HCT116 (cell line): Measurements from ENCODE around the gene SGPP2. TPM values are rescaled to one million over a fixed set of nuclear protein-coding genes. Genes with fewer than 3 reads are reported as not detected.

Source experiments
- ATAC-seq: fragments of 200-7000 bp; cut with Tn5 transposase; 2 replicates; pipeline ENCODE4 v1.9.1; 2020; ENCODE audit warnings: mild to moderate bottlenecking, moderate library complexity
- BruUV-seq: library from RNA; stranded (reverse); fragments of 400-500 nt; replicated peaks from 2 replicates; lab custom pipeline; 2021; lab: Mats Ljungman, UMichigan
- CTCF ChIA-PET: fragments of 300-600 bp; sonication (Branson Sonifier 250); formaldehyde crosslinking; loops from one replicate; lab custom pipeline; 2021; ENCODE audit warnings: antibody characterized with exemption; lab: Charles Lee
- POLR2A ChIA-PET: fragments of 300-600, 350-600 bp; sonication (Branson Sonifier 250); formaldehyde crosslinking; loops from one replicate; lab custom pipeline; 2021; ENCODE audit warnings: antibody characterized with exemption; lab: Charles Lee
- RAD21 ChIA-PET, 2 experiments: fragments of 300-600 bp; sonication (Branson Sonifier 250); formaldehyde crosslinking; loops; one replicate each; lab custom pipeline; 2023; ENCODE audit warnings: low total read pairs in 2 of 2; ENCODE audit not compliant: uncharacterized antibody in 2 of 2, unreplicated experiment in 2 of 2, low non-redundant PET in 1 of 2; lab: Charles Lee
- DNase-seq: peaks from one replicate; pipeline ENCODE4 v3.0.0-alpha.2; 2010; ENCODE audit warnings: low read depth, low spot score
- H2AFZ ChIP-seq: fragments of 200-600 bp; shearing (Covaris generic), sonication (generic); 2 replicates; pipeline ENCODE4 v1.6.1; 2017; ENCODE audit warnings: low read depth, mixed run types, mixed read lengths, antibody characterized with exemption, low read length; ENCODE audit not compliant: poor library complexity, severe bottlenecking
- H3K27ac ChIP-seq: 2 replicates; pipeline ENCODE4 v1.5.1; 2012; ENCODE audit warnings: low read depth, low read length
- H3K27me3 ChIP-seq: fragments of 200-600 bp; sonication (generic); 2 replicates; pipeline ENCODE4 v1.6.1; 2016; ENCODE audit warnings: mixed run types, low read length, mixed read lengths; ENCODE audit not compliant: insufficient read depth
- H3K36me3 ChIP-seq, 2 experiments: fragments of 200-500 bp in 1 of 2; fragments of 200-600 bp in 1 of 2; sonication (Bioruptor generic) in 1 of 2; sonication (generic) in 1 of 2; 2 replicates each; pipeline versions ENCODE4 v1.5.1 to v1.6.1; 2014 to 2016; ENCODE audit warnings: low read length in 2 of 2, inconsistent platforms in 1 of 2, mixed read lengths in 1 of 2, mixed run types in 1 of 2; ENCODE audit not compliant: insufficient read depth in 2 of 2, control insufficient read depth in 1 of 2
- H3K4me1 ChIP-seq, 2 experiments: fragments of 200-600 bp in 1 of 2; sonication (generic) in 1 of 2; 2 replicates each; pipeline versions ENCODE4 v1.5.1 to v1.6.1; 2012 to 2017; ENCODE audit warnings: low read length in 2 of 2, inconsistent platforms in 1 of 2, mild to moderate bottlenecking in 1 of 2, mixed read lengths in 1 of 2, mixed run types in 1 of 2, moderate library complexity in 1 of 2; ENCODE audit not compliant: insufficient read depth in 2 of 2, control insufficient read depth in 1 of 2
- H3K4me2 ChIP-seq: fragments of 200-600 bp; sonication (generic); 2 replicates; pipeline ENCODE4 v1.6.1; 2017; ENCODE audit warnings: mixed run types, low read length, mixed read lengths
- H3K4me3 ChIP-seq, 2 experiments: fragments of 200-600 bp in 1 of 2; sonication (generic) in 1 of 2; replicated peaks in 1 of 2; 2 replicates each; pipeline ENCODE4 v1.5.1; 2011 to 2016; ENCODE audit warnings: low read length in 2 of 2, control low read depth in 1 of 2, low read depth in 1 of 2, mild to moderate bottlenecking in 1 of 2, mixed read lengths in 1 of 2, mixed run types in 1 of 2
- H3K79me2 ChIP-seq: fragments of 200-600 bp; sonication (generic); 2 replicates; pipeline ENCODE4 v1.6.1; 2017; ENCODE audit warnings: mild to moderate bottlenecking, mixed run types, low read length, moderate library complexity, mixed read lengths; ENCODE audit not compliant: insufficient read depth
- H3K9ac ChIP-seq: fragments of 200-600 bp; sonication (generic); 2 replicates; pipeline ENCODE4 v1.6.1; 2016; ENCODE audit warnings: low read length, mixed read lengths
- H3K9me2 ChIP-seq: fragments of 200-600 bp; sonication (generic), shearing (Covaris generic); 2 replicates; pipeline ENCODE4 v1.6.1; 2017; ENCODE audit warnings: mixed run types, mild to moderate bottlenecking, moderate library complexity; ENCODE audit not compliant: insufficient read depth
- H3K9me3 ChIP-seq, 2 experiments: fragments of 200-500 bp in 1 of 2; fragments of 200-600 bp in 1 of 2; sonication (Bioruptor generic) in 1 of 2; sonication (generic) in 1 of 2; 2 replicates each; pipeline ENCODE4 v1.6.1; 2014 to 2017; ENCODE audit warnings: low read length in 2 of 2, mixed read lengths in 2 of 2, inconsistent platforms in 1 of 2, low read depth in 1 of 2, mild to moderate bottlenecking in 1 of 2, mixed run types in 1 of 2, moderate library complexity in 1 of 2; ENCODE audit not compliant: control insufficient read depth in 1 of 2, insufficient read depth in 1 of 2
- H4K20me1 ChIP-seq: fragments of 200-600 bp; sonication (generic), shearing (Covaris generic); 2 replicates; pipeline ENCODE4 v1.6.1; 2017; ENCODE audit warnings: mixed run types, mild to moderate bottlenecking, moderate library complexity; ENCODE audit not compliant: insufficient read depth
- ATF3 ChIP-seq: IDR thresholded peaks from 2 replicates; pipeline ENCODE4 v1.6.1; 2012
- ELF1 ChIP-seq: IDR thresholded peaks from 2 replicates; pipeline ENCODE4 v1.6.1; 2012; ENCODE audit warnings: low read depth, borderline replicate concordance
- EZH2 ChIP-seq: fragments of 200-600 bp; sonication (generic); IDR thresholded peaks from 2 replicates; pipeline ENCODE4 v1.6.1; 2017; ENCODE audit warnings: antibody characterized with exemption, mixed run types
- FOSL1 ChIP-seq: IDR thresholded peaks from 2 replicates; pipeline ENCODE4 v1.6.1; 2012; ENCODE audit warnings: low read depth
- JUND ChIP-seq: IDR thresholded peaks from 2 replicates; pipeline ENCODE4 v1.6.1; 2012
- POLR2AphosphoS5 ChIP-seq: IDR thresholded peaks from 2 replicates; pipeline ENCODE4 v1.6.1; 2011; ENCODE audit warnings: mild to moderate bottlenecking, low read depth, low read length, moderate library complexity
- RAD21 ChIP-seq: IDR thresholded peaks from 2 replicates; pipeline ENCODE4 v1.6.1; 2012; ENCODE audit warnings: low read depth, mild to moderate bottlenecking
- SIN3A ChIP-seq: IDR thresholded peaks from 2 replicates; pipeline ENCODE4 v1.6.1; 2012; ENCODE audit warnings: low read depth
- SP1 ChIP-seq: IDR thresholded peaks from 2 replicates; pipeline ENCODE4 v1.6.1; 2012; ENCODE audit warnings: low read depth
- TCF7L2 ChIP-seq: IDR thresholded peaks from 2 replicates; pipeline ENCODE4 v1.7.0; 2011; ENCODE audit warnings: borderline replicate concordance, inconsistent platforms; ENCODE audit not compliant: insufficient read depth, insufficient read length; ENCODE audit errors: extremely low read depth
- YY1 ChIP-seq: IDR thresholded peaks from 2 replicates; pipeline ENCODE4 v1.6.1; 2011; ENCODE audit warnings: low read length, low read depth, moderate library complexity, mild to moderate bottlenecking; ENCODE audit not compliant: insufficient replicate concordance; ENCODE audit errors: extremely low read depth
- ZFX ChIP-seq: fragments of 450-650 bp; IDR thresholded peaks from 2 replicates; pipeline ENCODE4 v1.6.1; 2017
- ZNF274 ChIP-seq: fragments of 200-500 bp; sonication (Bioruptor generic); IDR thresholded peaks from 2 replicates; pipeline ENCODE4 v1.6.1; 2014; ENCODE audit warnings: mild to moderate bottlenecking, low read depth, low read length, inconsistent platforms
- intact Hi-C: fragments of 100-400 bp; cut with micrococcal nuclease; formaldehyde crosslinking; loops from 2 replicates; pipeline ENCODE4 v1.10.0; 2022
- total RNA-seq: library from RNA; stranded (reverse); gene quantifications from one replicate; pipeline ENCODE4 v1.2.1, GENCODE V29; 2021; ENCODE audit not compliant: unreplicated experiment
- TF ChIP-seq, protein P1 (sequence below), 3 experiments: fragments of 200-600 bp in 1 of 3; sonication (generic) in 1 of 3; IDR thresholded peaks in 2 of 3; conservative IDR thresholded peaks in 1 of 3; 2 replicates each; pipeline ENCODE4 v1.5.1; 2012 to 2017; ENCODE audit warnings: low read depth in 2 of 3, low read length in 2 of 3, antibody characterized with exemption in 1 of 3, borderline replicate concordance in 1 of 3, control low read depth in 1 of 3, mild to moderate bottlenecking in 1 of 3, mixed read lengths in 1 of 3, mixed run types in 1 of 3, moderate library complexity in 1 of 3; ENCODE audit not compliant: insufficient read depth in 1 of 3
- TF ChIP-seq, protein P2 (sequence below): IDR thresholded peaks from 2 replicates; pipeline ENCODE4 v1.6.1; 2012; ENCODE audit warnings: low read depth
- TF ChIP-seq, protein P3 (sequence below): IDR thresholded peaks from 2 replicates; pipeline ENCODE4 v1.6.1; 2011; ENCODE audit warnings: mild to moderate bottlenecking, low read length, moderate library complexity; ENCODE audit not compliant: insufficient replicate concordance; ENCODE audit errors: extremely low read depth

The SGPP2 gene
- total RNA-seq, 1 experiment from 2014 or later, result 1.6 TPM

- ATAC-seq (no peak), DNase-seq (no peak)
- peaks cover 17% of the 10 kb centered on the region; the same call in 1 of the 2 replicates for H3K27me3 ChIP-seq
- ChIA-PET POLR2A (no interaction called here), CTCF (no interaction called here), RAD21 (no interaction called here)
- BruUV-seq, result no TSS peak
- H3K36me3 ChIP-seq, result no peaks in the 10 kb centered on the region
- TF ChIP-seq, protein P1, sequence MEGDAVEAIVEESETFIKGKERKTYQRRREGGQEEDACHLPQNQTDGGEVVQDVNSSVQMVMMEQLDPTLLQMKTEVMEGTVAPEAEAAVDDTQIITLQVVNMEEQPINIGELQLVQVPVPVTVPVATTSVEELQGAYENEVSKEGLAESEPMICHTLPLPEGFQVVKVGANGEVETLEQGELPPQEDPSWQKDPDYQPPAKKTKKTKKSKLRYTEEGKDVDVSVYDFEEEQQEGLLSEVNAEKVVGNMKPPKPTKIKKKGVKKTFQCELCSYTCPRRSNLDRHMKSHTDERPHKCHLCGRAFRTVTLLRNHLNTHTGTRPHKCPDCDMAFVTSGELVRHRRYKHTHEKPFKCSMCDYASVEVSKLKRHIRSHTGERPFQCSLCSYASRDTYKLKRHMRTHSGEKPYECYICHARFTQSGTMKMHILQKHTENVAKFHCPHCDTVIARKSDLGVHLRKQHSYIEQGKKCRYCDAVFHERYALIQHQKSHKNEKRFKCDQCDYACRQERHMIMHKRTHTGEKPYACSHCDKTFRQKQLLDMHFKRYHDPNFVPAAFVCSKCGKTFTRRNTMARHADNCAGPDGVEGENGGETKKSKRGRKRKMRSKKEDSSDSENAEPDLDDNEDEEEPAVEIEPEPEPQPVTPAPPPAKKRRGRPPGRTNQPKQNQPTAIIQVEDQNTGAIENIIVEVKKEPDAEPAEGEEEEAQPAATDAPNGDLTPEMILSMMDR (IDR thresholded peaks at IDR 0.05 in 2 of 3, conservative IDR thresholded peaks at IDR 0.05 in 1 of 3; ENCODE audit: borderline replicate concordance in 1 of 3, insufficient read depth in 1 of 3, low read depth in 2 of 3, low read length in 2 of 3), result no peak
- TF ChIP-seq POLR2AphosphoS5 (no peak), ZFX (no peak), RAD21 (no peak), SP1 (no peak), YY1 (no peak), EZH2 (no peak), FOSL1 (no peak), JUND (no peak), ATF3 (no peak), ELF1 (no peak), SIN3A (no peak), ZNF274 (no peak), TCF7L2 (no peak)
- TF ChIP-seq, protein P2, sequence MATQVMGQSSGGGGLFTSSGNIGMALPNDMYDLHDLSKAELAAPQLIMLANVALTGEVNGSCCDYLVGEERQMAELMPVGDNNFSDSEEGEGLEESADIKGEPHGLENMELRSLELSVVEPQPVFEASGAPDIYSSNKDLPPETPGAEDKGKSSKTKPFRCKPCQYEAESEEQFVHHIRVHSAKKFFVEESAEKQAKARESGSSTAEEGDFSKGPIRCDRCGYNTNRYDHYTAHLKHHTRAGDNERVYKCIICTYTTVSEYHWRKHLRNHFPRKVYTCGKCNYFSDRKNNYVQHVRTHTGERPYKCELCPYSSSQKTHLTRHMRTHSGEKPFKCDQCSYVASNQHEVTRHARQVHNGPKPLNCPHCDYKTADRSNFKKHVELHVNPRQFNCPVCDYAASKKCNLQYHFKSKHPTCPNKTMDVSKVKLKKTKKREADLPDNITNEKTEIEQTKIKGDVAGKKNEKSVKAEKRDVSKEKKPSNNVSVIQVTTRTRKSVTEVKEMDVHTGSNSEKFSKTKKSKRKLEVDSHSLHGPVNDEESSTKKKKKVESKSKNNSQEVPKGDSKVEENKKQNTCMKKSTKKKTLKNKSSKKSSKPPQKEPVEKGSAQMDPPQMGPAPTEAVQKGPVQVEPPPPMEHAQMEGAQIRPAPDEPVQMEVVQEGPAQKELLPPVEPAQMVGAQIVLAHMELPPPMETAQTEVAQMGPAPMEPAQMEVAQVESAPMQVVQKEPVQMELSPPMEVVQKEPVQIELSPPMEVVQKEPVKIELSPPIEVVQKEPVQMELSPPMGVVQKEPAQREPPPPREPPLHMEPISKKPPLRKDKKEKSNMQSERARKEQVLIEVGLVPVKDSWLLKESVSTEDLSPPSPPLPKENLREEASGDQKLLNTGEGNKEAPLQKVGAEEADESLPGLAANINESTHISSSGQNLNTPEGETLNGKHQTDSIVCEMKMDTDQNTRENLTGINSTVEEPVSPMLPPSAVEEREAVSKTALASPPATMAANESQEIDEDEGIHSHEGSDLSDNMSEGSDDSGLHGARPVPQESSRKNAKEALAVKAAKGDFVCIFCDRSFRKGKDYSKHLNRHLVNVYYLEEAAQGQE, result no peak
- TF ChIP-seq, protein P3, sequence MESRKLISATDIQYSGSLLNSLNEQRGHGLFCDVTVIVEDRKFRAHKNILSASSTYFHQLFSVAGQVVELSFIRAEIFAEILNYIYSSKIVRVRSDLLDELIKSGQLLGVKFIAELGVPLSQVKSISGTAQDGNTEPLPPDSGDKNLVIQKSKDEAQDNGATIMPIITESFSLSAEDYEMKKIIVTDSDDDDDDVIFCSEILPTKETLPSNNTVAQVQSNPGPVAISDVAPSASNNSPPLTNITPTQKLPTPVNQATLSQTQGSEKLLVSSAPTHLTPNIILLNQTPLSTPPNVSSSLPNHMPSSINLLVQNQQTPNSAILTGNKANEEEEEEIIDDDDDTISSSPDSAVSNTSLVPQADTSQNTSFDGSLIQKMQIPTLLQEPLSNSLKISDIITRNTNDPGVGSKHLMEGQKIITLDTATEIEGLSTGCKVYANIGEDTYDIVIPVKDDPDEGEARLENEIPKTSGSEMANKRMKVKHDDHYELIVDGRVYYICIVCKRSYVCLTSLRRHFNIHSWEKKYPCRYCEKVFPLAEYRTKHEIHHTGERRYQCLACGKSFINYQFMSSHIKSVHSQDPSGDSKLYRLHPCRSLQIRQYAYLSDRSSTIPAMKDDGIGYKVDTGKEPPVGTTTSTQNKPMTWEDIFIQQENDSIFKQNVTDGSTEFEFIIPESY, result no peak
- no peaks in the 10 kb centered on the region for H3K9me3 ChIP-seq
- no peak overlapping the region for H3K4me3 ChIP-seq
- H4K20me1 ChIP-seq, result no peaks in the 10 kb centered on the region
- H3K79me2 ChIP-seq, result no peaks in the 10 kb centered on the region
- no peak overlapping the region for H3K9ac ChIP-seq
- no peaks in the 10 kb centered on the region for H3K9me2 ChIP-seq
- intact Hi-C loops, result no loop called here
- H3K4me1 ChIP-seq, result no peaks in the 10 kb centered on the region
- H3K27ac ChIP-seq, result no peak overlapping the region
- no peak overlapping the region for H3K4me2 ChIP-seq
- no peak overlapping the region for H2AFZ ChIP-seq
Observed at GRCh38 chr2:222450021-222450420, 25.7 kb downstream of the SGPP2 start.
